Activated CD8-positive, alpha-beta T cell treated with anti-CD3 and anti-CD28 coated beads for 36 hours (primary cell): Measurements from ENCODE around the gene ENDOU. TPM values are rescaled to one million over a fixed set of nuclear protein-coding genes. Genes with fewer than 3 reads are reported as not detected.

ENCODE experiments used
- ATAC-seq: fragments of 200-7000 bp; cut with Tn5 transposase; one replicate; pipeline ENCODE4 v1.10.0; 2021; ENCODE audit warnings: mild to moderate bottlenecking, moderate library complexity
- CTCF ChIA-PET: fragments of 350-600 bp; sonication (Branson Sonifier 250); formaldehyde crosslinking; loops from one replicate; lab custom pipeline; 2021; ENCODE audit warnings: antibody characterized with exemption; lab: Charles Lee
- POLR2A ChIA-PET: fragments of 350-600 bp; sonication (Branson Sonifier 250); formaldehyde crosslinking; loops from one replicate; lab custom pipeline; 2021; ENCODE audit warnings: antibody characterized with exemption; lab: Charles Lee
- DNase-seq: peaks from one replicate; pipeline ENCODE4 v3.0.0-alpha.2; 2020
- H3K27ac Mint-ChIP-seq: one replicate; pipeline ENCODE4 v1.8.0; 2021; ENCODE audit warnings: mild to moderate bottlenecking, mixed read lengths
- H3K27me3 Mint-ChIP-seq: one replicate; pipeline ENCODE4 v1.8.0; 2021; ENCODE audit warnings: mixed read lengths
- H3K36me3 Mint-ChIP-seq: one replicate; pipeline ENCODE4 v1.8.0; 2021; ENCODE audit warnings: low read depth, mixed read lengths
- H3K4me1 Mint-ChIP-seq: one replicate; pipeline ENCODE4 v1.8.0; 2021; ENCODE audit warnings: low read depth, mixed read lengths
- H3K4me3 Mint-ChIP-seq: one replicate; pipeline ENCODE4 v1.8.0; 2021; ENCODE audit warnings: mild to moderate bottlenecking, moderate library complexity, mixed read lengths
- H3K9me3 Mint-ChIP-seq: one replicate; pipeline ENCODE4 v1.8.0; 2021; ENCODE audit warnings: mixed read lengths
- CTCF ChIP-seq: fragments of 200-600 bp; IDR thresholded peaks from one replicate; pipeline ENCODE4 v1.8.0; 2022; ENCODE audit warnings: antibody characterized with exemption, mild to moderate bottlenecking
- intact Hi-C: fragments of 100-400 bp; cut with micrococcal nuclease; formaldehyde crosslinking; loops from one replicate; pipeline ENCODE4 v1.10.0; 2022
- total RNA-seq, 2 experiments: library from RNA; stranded (reverse); gene quantifications; one replicate each; pipeline ENCODE4 v1.2.3, GENCODE V29; 2021

Gene ENDOU
- total RNA-seq, 2 experiments from 2014 or later, result not detected

GRCh38 chr12:47763481-47764346 lies 38.4 kb upstream of the ENDOU start:
- no peaks in the 10 kb centered on the region for H3K36me3 Mint-ChIP-seq
- no peak for TF ChIP-seq CTCF
- no peak overlapping the region for H3K4me3 Mint-ChIP-seq
- peaks cover 13% of the 10 kb centered on the region for H3K4me1 Mint-ChIP-seq
- POLR2A ChIA-PET, result interaction anchor here (1.6 to 1.8 kb wide), 2 partner anchors 9 to 15 kb away, joined by 5 read pairs; partner anchors contain the start of gene SLC48A1
- intact Hi-C loops, result no loop called here
- no peaks in the 10 kb centered on the region for H3K9me3 Mint-ChIP-seq
- no peak for ATAC-seq
- CTCF ChIA-PET, result interaction anchor here (0.6 to 14.5 kb wide), 8 partner anchors 9 to 112 kb away, joined by 3 to 355 read pairs (median 7); no protein-coding TSS in a partner anchor
- H3K27ac Mint-ChIP-seq, result no peak overlapping the region
- no peaks in the 10 kb centered on the region for H3K27me3 Mint-ChIP-seq
- no peak for DNase-seq

- DNase-seq (no peak), ATAC-seq (no peak)
- H3K36me3 Mint-ChIP-seq, result no peaks in the 10 kb centered on the region
- H3K9me3 Mint-ChIP-seq, result no peaks in the 10 kb centered on the region
- H3K27ac Mint-ChIP-seq, result no peak overlapping the region
- no peak overlapping the region for H3K4me3 Mint-ChIP-seq
- intact Hi-C loops, result no loop called here
- no peaks in the 10 kb centered on the region for H3K27me3 Mint-ChIP-seq
- ChIA-PET POLR2A (interaction anchor here (1.6 to 1.8 kb wide), 2 partner anchors 10 to 16 kb away, joined by 5 read pairs; partner anchors contain the start of gene SLC48A1), CTCF (interaction anchor here (0.6 to 14.5 kb wide), 10 partner anchors 9 to 111 kb away, joined by 3 to 355 read pairs (median 4); partner anchors contain the start of genes ENDOU and SLC48A1)
- H3K4me1 Mint-ChIP-seq, result peaks cover 18% of the 10 kb centered on the region
- TF ChIP-seq CTCF, result no peak
Observed at GRCh38 chr12:47762850-47763465, 37.7 kb upstream of the ENDOU start.

GRCh38 chr12:47758834-47759690 lies 33.8 kb upstream of the ENDOU start, which contains the start of gene RAPGEF3:
Gene RAPGEF3, minus strand, starts transcription at chr12:47758880. Its CDS starts 324 bp downstream, at chr12:47758556.
- peak; percentile 71 for DNase-seq
- Mint-ChIP-seq H3K4me1 (peaks cover 30% of the 10 kb centered on the region), H3K36me3 (no peaks in the 10 kb centered on the region), H3K27ac (no peak within 1 kb of the TSS), H3K4me3 (peak within 1 kb of the TSS; percentile 65), H3K9me3 (no peaks in the 10 kb centered on the region), H3K27me3 (no peaks in the 10 kb centered on the region)
- ChIA-PET CTCF (interaction anchor here (0.8 to 14.5 kb wide), 16 partner anchors 9 to 614 kb away, joined by 3 to 355 read pairs (median 4); no protein-coding TSS in a partner anchor), POLR2A (interaction anchor here (1.2 to 2.2 kb wide), 5 partner anchors 11 to 116 kb away, joined by 3 to 6 read pairs (median 4); no protein-coding TSS in a partner anchor)
- peak; percentile 68 for TF ChIP-seq CTCF
- ATAC-seq, result peak; percentile 65
- intact Hi-C loops, result no loop called here

- intact Hi-C loops, result no loop called here
- POLR2A ChIA-PET, result interaction anchor here (1.2 to 2.2 kb wide), 5 partner anchors 11 to 116 kb away, joined by 3 to 6 read pairs (median 4); no protein-coding TSS in a partner anchor
- no peak for TF ChIP-seq CTCF
- CTCF ChIA-PET, result interaction anchor here (0.9 to 14.5 kb wide), 15 partner anchors 10 to 613 kb away, joined by 3 to 355 read pairs (median 4); partner anchors contain the start of gene SLC48A1
- Mint-ChIP-seq H3K36me3 (no peaks in the 10 kb centered on the region), H3K9me3 (no peaks in the 10 kb centered on the region), H3K4me1 (peaks cover 30% of the 10 kb centered on the region), H3K27me3 (no peaks in the 10 kb centered on the region), H3K4me3 (peak overlapping the region; percentile 34), H3K27ac (no peak overlapping the region)
- ATAC-seq (no peak), DNase-seq (no peak)
Observed at GRCh38 chr12:47758584-47758833, 33.2 kb upstream of the ENDOU start.
